Measurements from ENCODE around the gene PHF19. TPM values are rescaled to one million over a fixed set of nuclear protein-coding genes. Genes with fewer than 3 reads are reported as not detected.

PHF19 gene
- total and polyA plus RNA-seq, 2 experiments from 2014 or later: 16.8 to 31.0 TPM

DNA sequence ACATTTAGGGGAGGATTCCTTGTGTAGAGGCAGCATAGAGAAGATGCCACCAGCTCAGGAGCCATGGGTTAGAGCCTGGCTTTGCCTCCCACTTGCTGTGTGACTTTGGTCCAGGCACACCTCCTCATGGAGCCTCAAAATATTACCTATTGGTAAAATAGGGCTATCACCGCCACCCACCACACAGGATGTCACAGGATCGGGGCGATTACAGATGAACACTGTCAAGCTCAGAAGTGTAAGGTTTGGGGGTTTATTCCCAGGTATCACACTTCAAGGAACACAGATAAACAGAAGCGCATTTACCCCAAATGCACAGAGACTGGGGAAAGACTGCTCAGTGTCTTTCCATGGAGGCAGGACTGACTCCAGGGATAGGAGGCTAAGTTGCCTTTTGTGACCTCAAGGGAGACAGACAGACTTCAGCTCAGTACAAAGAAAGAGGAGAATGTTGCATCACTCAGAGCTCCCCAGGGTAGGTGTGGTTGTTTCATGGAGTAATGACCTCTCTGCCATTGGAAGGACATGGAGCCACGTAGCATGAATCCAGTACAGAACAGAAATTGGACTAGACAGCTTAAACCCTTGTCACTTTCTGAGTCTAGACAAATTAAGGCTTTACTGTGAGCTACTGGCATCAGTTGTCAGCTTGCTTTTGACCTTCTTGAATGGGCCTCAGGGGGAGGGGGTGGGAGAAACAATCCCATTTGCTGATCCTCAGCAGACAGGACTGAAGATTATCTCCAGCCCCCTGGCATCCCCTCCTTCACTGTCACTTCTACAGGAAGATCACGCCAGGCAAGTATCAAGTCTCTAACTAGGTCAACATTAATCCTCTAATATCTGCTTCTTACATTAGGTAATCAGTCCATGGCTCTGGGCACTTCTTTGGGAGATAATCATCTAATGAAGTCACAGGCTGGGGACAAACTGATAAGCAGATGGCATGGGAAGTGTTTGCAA, 43.1 kb upstream of the PHF19 start:
- Histone ChIP-seq H3K27me3 (ENCODE audit: insufficient read depth) (no peaks in the 10 kb centered on the region), H3K4me1 (ENCODE audit: insufficient read depth) (peaks cover 36% of the 10 kb centered on the region), H4K20me1 (replicated peaks; ENCODE audit: insufficient read depth) (no peaks in the 10 kb centered on the region), H3K4me3 (no peak overlapping the region), H3K4me2 (no peak overlapping the region), H2AFZ (0 out of 2 replicates have a peak overlapping the region, but pooled peaks have one; percentile 52), H3K79me2 (replicated peaks; ENCODE audit: insufficient read depth) (no peaks in the 10 kb centered on the region), H3K9me2 (ENCODE audit: insufficient read depth) (no peaks in the 10 kb centered on the region), H3K27ac (ENCODE audit: low read depth) (no peak overlapping the region), H3K36me3 (ENCODE audit: insufficient read depth) (no peaks in the 10 kb centered on the region), H3F3A (replicated peaks; ENCODE audit: low read depth) (no peaks in the 10 kb centered on the region)
- DNase-seq (ENCODE audit: low spot score) (no peak), ATAC-seq (peak; percentile 18; the same call in 2 of the 3 replicates)
- H3K27me3 Mint-ChIP-seq (ENCODE audit: insufficient read depth, low read depth, poor library complexity): peaks cover 7% of the 10 kb centered on the region
- 0 out of 3 replicates have a peak, but pooled peaks cover 4% of the 10 kb centered on the region for H3K9me3 Mint-ChIP-seq
- no peak overlapping the region for H3K27ac Mint-ChIP-seq
- H3K4me1 Mint-ChIP-seq: peaks cover 44% of the 10 kb centered on the region
- 0 out of 3 replicates have a peak, but pooled peaks cover 4% of the 10 kb centered on the region for H3K36me3 Mint-ChIP-seq (ENCODE audit: low read depth)
- TF ChIP-seq NANOG (IDR thresholded peaks at IDR 0.05; ENCODE audit: borderline replicate concordance): no peak
- TF ChIP-seq ETS1 (IDR thresholded peaks at IDR 0.05): no peak
- TF ChIP-seq, protein P1, sequence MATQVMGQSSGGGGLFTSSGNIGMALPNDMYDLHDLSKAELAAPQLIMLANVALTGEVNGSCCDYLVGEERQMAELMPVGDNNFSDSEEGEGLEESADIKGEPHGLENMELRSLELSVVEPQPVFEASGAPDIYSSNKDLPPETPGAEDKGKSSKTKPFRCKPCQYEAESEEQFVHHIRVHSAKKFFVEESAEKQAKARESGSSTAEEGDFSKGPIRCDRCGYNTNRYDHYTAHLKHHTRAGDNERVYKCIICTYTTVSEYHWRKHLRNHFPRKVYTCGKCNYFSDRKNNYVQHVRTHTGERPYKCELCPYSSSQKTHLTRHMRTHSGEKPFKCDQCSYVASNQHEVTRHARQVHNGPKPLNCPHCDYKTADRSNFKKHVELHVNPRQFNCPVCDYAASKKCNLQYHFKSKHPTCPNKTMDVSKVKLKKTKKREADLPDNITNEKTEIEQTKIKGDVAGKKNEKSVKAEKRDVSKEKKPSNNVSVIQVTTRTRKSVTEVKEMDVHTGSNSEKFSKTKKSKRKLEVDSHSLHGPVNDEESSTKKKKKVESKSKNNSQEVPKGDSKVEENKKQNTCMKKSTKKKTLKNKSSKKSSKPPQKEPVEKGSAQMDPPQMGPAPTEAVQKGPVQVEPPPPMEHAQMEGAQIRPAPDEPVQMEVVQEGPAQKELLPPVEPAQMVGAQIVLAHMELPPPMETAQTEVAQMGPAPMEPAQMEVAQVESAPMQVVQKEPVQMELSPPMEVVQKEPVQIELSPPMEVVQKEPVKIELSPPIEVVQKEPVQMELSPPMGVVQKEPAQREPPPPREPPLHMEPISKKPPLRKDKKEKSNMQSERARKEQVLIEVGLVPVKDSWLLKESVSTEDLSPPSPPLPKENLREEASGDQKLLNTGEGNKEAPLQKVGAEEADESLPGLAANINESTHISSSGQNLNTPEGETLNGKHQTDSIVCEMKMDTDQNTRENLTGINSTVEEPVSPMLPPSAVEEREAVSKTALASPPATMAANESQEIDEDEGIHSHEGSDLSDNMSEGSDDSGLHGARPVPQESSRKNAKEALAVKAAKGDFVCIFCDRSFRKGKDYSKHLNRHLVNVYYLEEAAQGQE (IDR thresholded peaks at IDR 0.05; ENCODE audit: unreplicated experiment): no peak
- TF ChIP-seq POLR2AphosphoS5 (IDR thresholded peaks at IDR 0.05; ENCODE audit: low read depth): no peak
- TF ChIP-seq CREB1 (CRISPR knock-in tag; IDR thresholded peaks at IDR 0.05; ENCODE audit: low read depth): no peak
- H3K4me3 Mint-ChIP-seq: no peak overlapping the region

DNA sequence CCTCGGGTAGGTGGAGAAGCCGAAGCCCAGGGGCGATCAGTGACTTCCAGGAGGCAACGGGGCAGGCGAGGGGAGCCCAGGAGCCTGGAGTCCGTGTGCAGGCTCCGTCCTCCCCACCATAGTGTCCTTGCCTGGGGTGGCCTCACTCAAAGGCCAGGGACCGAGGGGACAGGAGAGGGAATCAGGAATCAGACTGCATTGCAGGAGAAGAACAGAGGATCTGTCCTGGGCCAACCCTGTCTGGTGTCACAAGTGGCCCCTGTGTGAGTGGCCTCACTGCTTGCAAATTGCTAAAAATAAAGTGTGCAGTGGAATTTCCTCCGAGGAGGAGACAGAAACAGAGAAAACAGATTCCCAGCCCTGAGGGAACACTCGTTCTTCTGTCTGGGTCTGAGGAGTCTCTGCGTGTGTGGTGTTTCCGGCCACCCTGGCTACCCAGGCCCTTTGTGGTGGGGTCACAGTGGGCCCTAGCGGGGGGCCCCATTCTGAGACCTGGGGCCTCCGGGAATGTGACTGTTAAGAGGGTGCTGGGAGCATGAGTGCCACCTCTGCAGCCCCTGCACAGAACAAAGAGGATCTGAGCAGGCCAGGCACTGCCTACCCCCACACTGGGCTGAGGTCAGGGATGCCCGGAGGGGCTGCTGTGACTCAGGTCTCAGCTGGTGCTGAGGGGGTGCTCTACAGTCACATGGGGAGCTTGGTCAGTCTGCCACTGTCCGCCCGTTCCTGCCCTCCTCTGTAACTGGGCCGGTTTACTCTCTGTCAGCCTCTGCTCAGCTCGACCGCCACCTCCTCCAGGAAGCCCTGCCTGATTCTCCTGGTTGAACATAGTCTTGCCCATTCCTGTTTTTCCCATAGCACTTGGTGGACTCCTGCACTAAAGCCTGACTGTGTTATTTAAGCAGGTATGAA, 42.2 kb upstream of the PHF19 start:
- H3K4me1 ChIP-seq (ENCODE audit: insufficient read depth): peaks cover 29% of the 10 kb centered on the region
- ATAC-seq (no peak), DNase-seq (ENCODE audit: low spot score) (no peak)
- H3K27ac Mint-ChIP-seq: no peak overlapping the region; the same call in 1 of the 2 replicates
- 0 out of 3 replicates have a peak, but pooled peaks cover 4% of the 10 kb centered on the region for H3K36me3 Mint-ChIP-seq (ENCODE audit: low read depth)
- no peaks in the 10 kb centered on the region for H3K79me2 ChIP-seq (replicated peaks; ENCODE audit: insufficient read depth)
- no peak overlapping the region for H3K4me3 Mint-ChIP-seq
- H3K27me3 Mint-ChIP-seq (ENCODE audit: insufficient read depth, low read depth, poor library complexity): peaks cover 5% of the 10 kb centered on the region
- 0 out of 3 replicates have a peak, but pooled peaks cover 4% of the 10 kb centered on the region for H3K9me3 Mint-ChIP-seq
- H3F3A ChIP-seq (replicated peaks; ENCODE audit: low read depth): no peaks in the 10 kb centered on the region
- H3K27me3 ChIP-seq (ENCODE audit: insufficient read depth): no peaks in the 10 kb centered on the region
- H3K9me2 ChIP-seq (ENCODE audit: insufficient read depth): no peaks in the 10 kb centered on the region
- peaks cover 41% of the 10 kb centered on the region for H3K4me1 Mint-ChIP-seq
- no peak overlapping the region for H3K4me3 ChIP-seq
- H4K20me1 ChIP-seq (replicated peaks; ENCODE audit: insufficient read depth): no peaks in the 10 kb centered on the region
- no peak overlapping the region for H2AFZ ChIP-seq
- no peaks in the 10 kb centered on the region for H3K36me3 ChIP-seq (ENCODE audit: insufficient read depth)
- no peak overlapping the region for H3K27ac ChIP-seq (ENCODE audit: low read depth)
- H3K4me2 ChIP-seq: no peak overlapping the region
- TF ChIP-seq EZH2 (IDR thresholded peaks at IDR 0.05; ENCODE audit: low read depth, unreplicated experiment): no peak
- TF ChIP-seq CREB1 (CRISPR knock-in tag; IDR thresholded peaks at IDR 0.05; ENCODE audit: low read depth): no peak
- TF ChIP-seq ZNF331 (CRISPR knock-in tag; IDR thresholded peaks at IDR 0.05; ENCODE audit: low read depth): no peak
- no peak for TF ChIP-seq NANOG (IDR thresholded peaks at IDR 0.05; ENCODE audit: borderline replicate concordance)
- TF ChIP-seq POLR2AphosphoS5 (IDR thresholded peaks at IDR 0.05; ENCODE audit: low read depth): no peak
- no peak for TF ChIP-seq JUNB (IDR thresholded peaks at IDR 0.05; ENCODE audit: unreplicated experiment)

All from GM23338 (cell line).